Measurements from ENCODE around the gene TRH. TPM values are rescaled to one million over a fixed set of nuclear protein-coding genes. Genes with fewer than 3 reads are reported as not detected.

Gene TRH
- total RNA-seq, 1 donor from 2014 or later: 0.49 TPM

DNA sequence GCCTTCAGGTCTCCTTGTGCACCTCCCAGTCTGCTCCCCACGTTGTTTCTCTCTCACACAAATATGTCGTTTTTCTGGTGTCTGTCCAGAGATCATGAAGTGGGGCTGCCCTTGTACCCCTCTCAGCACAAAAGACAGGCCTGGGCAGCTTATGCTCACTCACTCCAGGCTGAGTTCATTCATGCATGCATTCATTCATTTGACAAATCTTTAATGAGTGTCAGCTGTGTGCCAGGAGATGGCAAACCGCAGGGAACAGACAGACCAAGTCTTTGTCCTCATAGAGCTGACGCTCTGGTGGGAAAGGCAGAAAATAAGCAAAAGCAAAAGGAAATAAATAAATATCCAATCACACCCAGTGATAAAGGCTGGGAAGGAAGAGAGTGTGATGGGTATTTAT is 7.6 kb upstream of the TRH start:
- no peak for TF ChIP-seq CTCF (IDR thresholded peaks at IDR 0.05; ENCODE audit: unreplicated experiment)
- H3K9me3 Mint-ChIP-seq (ENCODE audit: unreplicated experiment): no peaks in the 10 kb centered on the region
- no peaks in the 10 kb centered on the region for H3K36me3 Mint-ChIP-seq (ENCODE audit: low read depth, unreplicated experiment)
- peaks cover 9% of the 10 kb centered on the region for H3K4me1 Mint-ChIP-seq (ENCODE audit: unreplicated experiment)
- no peak overlapping the region for H3K27ac Mint-ChIP-seq (ENCODE audit: unreplicated experiment)
- peaks cover 7% of the 10 kb centered on the region for H3K27me3 Mint-ChIP-seq (ENCODE audit: unreplicated experiment)
- no peak for DNase-seq (ENCODE audit: low spot score)
- no peak overlapping the region for H3K4me3 Mint-ChIP-seq (ENCODE audit: unreplicated experiment)

DNA sequence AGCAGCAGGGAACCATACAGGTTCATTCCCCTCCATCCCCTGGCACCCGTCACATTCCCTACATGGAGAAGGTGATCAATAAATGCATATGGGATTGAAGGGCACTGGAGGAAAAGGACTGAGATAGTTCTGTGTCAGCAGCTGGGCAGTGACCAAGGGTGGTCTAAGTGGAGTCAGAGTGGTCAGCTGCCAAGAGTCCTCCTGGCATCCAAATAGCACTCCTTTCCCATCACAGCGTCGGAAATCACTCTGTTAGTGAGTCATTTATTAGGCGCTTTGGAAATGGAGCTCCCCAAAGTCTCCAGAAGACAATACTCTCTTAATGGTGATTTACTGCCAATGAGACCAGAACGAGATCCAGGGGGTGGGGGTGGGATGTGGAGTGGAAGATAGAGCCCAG is 6.8 kb upstream of the TRH start:
- Mint-ChIP-seq H3K27me3 (ENCODE audit: unreplicated experiment) (peaks cover 7% of the 10 kb centered on the region), H3K4me1 (ENCODE audit: unreplicated experiment) (peaks cover 9% of the 10 kb centered on the region), H3K9me3 (ENCODE audit: unreplicated experiment) (no peaks in the 10 kb centered on the region), H3K27ac (ENCODE audit: unreplicated experiment) (no peak overlapping the region), H3K4me3 (ENCODE audit: unreplicated experiment) (no peak overlapping the region), H3K36me3 (ENCODE audit: low read depth, unreplicated experiment) (no peaks in the 10 kb centered on the region)
- TF ChIP-seq CTCF (IDR thresholded peaks at IDR 0.05; ENCODE audit: unreplicated experiment): no peak
- DNase-seq (ENCODE audit: low spot score): no peak

DNA sequence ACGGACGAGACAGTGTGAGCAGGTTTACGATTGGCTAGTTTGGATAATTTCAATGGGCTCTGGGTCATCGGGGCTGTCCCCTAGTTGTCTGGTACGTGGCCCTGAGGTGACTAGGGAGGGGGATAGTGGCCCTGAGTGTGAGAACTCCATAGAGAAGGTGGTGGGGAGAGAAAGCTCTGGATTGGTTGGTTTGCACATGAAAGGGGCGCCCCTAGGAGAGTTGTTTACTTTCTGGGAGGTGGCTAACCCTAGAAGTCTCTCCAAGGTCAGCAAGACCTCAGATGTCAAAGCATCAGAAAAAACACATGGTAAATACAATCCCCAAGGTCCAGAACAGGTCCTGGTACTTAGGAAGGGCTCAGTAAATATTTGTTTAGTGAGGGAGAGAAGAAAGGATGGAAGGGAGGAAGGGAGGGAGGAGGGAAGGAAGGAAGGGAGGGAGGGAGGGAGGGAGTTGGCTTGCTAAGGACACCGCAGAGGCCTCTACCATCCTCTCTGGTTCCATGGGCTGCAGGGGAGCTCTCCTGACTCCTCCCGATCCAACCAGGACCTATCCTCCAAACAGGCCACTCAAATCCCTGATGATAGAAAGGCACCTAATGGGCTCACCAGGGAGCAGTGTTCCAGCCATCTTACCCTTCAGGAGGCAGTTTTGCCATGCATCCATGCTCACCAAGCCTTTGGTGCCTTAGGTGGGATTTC is 3.0 kb upstream of the TRH start:
- no peak for TF ChIP-seq CTCF (IDR thresholded peaks at IDR 0.05; ENCODE audit: unreplicated experiment)
- DNase-seq (ENCODE audit: low spot score): no peak

DNA sequence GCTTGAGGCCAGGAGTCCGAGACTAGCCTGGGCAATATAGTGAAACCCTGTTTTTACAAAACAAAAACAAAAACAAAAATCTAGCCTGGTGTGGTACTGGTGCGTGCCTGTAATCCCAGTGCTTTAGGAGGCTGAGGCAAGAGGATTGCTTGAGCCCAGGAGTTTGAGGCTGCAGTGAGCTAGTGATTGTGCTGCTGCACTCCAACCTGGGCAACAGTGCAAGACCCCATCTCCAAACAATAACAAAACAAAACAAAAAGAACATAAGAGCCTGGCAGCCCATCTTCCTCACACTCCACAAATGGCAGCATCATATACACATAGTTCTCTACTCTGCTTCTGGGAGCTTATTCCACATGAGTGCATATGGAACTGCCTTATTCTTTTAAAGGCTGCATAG is 2.2 kb upstream of the TRH start:
- Mint-ChIP-seq H3K27me3 (ENCODE audit: unreplicated experiment) (peaks cover 23% of the 10 kb centered on the region), H3K27ac (ENCODE audit: unreplicated experiment) (no peak overlapping the region), H3K9me3 (ENCODE audit: unreplicated experiment) (no peaks in the 10 kb centered on the region), H3K4me3 (ENCODE audit: unreplicated experiment) (no peak overlapping the region), H3K4me1 (ENCODE audit: unreplicated experiment) (peaks cover 16% of the 10 kb centered on the region), H3K36me3 (ENCODE audit: low read depth, unreplicated experiment) (no peaks in the 10 kb centered on the region)
- no peak for TF ChIP-seq CTCF (IDR thresholded peaks at IDR 0.05; ENCODE audit: unreplicated experiment)
- DNase-seq (ENCODE audit: low spot score): no peak

More for the DNA sequence above, 3.0 kb upstream of the TRH start:
- Mint-ChIP-seq H3K36me3 (ENCODE audit: low read depth, unreplicated experiment) (no peaks in the 10 kb centered on the region), H3K9me3 (ENCODE audit: unreplicated experiment) (no peaks in the 10 kb centered on the region), H3K4me3 (ENCODE audit: unreplicated experiment) (no peak overlapping the region), H3K27me3 (ENCODE audit: unreplicated experiment) (peaks cover 23% of the 10 kb centered on the region), H3K27ac (ENCODE audit: unreplicated experiment) (no peak overlapping the region), H3K4me1 (ENCODE audit: unreplicated experiment) (peaks cover 16% of the 10 kb centered on the region)

- Mint-ChIP-seq H3K36me3 (ENCODE audit: low read depth, unreplicated experiment) (no peaks in the 10 kb centered on the region), H3K27me3 (ENCODE audit: unreplicated experiment) (peaks cover 21% of the 10 kb centered on the region), H3K4me1 (ENCODE audit: unreplicated experiment) (peaks cover 16% of the 10 kb centered on the region), H3K27ac (ENCODE audit: unreplicated experiment) (no peak overlapping the region), H3K4me3 (ENCODE audit: unreplicated experiment) (peak overlapping the region; percentile 82), H3K9me3 (ENCODE audit: unreplicated experiment) (no peaks in the 10 kb centered on the region)
- no peak for TF ChIP-seq CTCF (IDR thresholded peaks at IDR 0.05; ENCODE audit: unreplicated experiment)
- DNase-seq (ENCODE audit: low spot score): no peak
These were observed 512 bp upstream of the TRH start for GRCh38 chr3:129973853-129974563.

Data from endothelial cell (in vitro differentiated cells).